SKM-1 (cell line): ENCODE measurements around the gene INF2.

ENCODE experiments used
- DNase-seq: peaks from one replicate; lab custom pipeline; 2025; ENCODE audit not compliant: unreplicated experiment; lab: John Stamatoyannopoulos, UW

Gene INF2

DNA sequence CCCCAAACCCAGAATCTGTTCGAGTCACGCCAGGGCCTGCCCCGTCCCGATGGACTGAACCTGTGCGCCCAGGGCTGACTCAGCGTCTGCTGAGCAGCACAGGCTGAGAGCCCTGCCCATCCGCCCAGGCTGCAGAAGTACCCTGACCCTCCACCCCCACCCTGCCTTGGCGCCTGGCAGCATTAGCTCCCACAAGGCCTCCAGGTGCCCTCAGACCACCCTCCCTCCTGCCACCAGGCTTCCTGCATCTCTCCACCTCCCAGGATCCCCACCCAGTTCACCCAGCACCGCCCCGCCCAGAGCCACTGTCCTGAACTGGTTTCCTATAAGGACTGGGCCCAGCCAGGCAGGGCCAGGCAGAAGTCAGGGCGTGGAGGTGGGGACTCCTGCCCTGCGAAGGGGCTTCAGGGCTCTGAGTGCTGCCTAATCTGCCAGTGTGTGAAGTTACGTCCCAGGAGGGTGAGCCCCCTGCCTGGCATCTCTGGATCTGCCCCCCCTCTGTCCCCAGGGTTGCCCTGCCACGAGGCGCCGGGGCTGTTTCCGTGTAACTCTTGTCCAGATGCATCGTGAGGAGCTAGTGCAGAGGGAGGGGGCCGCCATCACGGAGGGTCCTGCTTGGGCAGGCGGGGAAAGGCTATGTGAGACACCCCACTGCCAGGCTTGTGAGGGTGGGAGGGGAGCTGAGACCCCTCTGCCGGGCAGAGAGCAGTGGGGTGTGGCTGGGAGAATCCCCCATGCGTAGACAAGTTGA, 43.7 kb downstream of the INF2 start:
- DNase-seq, result no peak

DNA sequence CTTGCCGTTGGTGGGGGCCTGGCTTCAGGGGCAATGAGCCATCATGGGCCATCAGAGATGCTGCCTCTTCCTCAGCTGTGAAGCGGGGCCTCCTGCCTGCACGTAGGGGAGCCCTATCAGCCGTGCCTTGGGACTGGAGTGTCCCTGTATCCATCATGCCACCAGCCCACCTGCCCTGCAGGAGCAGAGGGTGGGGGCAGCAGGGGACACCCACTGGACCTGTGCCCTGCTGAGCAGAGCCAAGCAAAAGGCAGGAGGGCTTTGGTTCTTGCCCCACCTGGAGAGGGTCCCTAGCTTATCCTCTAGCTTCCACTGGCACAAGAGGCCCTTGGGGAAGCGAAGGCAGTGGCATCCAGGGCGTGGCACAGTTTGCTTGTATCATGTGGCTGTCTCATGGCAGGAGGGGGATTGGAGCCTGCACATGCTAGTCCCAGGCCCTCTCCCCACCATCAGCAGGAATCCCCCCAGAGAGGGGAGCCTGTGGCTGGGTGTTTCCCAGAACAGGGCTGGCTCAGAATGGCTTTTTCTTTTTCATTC, 44.7 kb downstream of the INF2 start:
- DNase-seq, result no peak

DNA sequence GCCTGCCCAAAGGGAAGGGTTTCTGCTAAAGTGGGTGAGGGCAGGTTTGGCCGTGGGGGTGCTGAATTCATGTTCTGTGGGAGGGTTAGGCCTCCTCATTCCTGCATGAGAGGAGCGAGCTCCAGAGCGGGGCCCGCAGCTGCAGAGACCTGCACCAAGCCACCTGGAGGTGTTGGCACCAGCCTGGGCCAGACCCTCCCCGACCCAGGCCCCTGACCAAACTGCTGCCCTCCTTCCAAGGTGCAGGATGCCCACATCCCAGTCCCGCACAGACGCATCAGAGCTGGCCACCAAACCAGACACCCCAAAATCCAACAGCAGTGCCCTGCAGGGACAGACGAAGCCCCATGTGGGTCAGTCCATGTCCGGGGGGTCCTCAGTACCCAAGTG, 45.2 kb downstream of the INF2 start:
- no peak for DNase-seq

DNA sequence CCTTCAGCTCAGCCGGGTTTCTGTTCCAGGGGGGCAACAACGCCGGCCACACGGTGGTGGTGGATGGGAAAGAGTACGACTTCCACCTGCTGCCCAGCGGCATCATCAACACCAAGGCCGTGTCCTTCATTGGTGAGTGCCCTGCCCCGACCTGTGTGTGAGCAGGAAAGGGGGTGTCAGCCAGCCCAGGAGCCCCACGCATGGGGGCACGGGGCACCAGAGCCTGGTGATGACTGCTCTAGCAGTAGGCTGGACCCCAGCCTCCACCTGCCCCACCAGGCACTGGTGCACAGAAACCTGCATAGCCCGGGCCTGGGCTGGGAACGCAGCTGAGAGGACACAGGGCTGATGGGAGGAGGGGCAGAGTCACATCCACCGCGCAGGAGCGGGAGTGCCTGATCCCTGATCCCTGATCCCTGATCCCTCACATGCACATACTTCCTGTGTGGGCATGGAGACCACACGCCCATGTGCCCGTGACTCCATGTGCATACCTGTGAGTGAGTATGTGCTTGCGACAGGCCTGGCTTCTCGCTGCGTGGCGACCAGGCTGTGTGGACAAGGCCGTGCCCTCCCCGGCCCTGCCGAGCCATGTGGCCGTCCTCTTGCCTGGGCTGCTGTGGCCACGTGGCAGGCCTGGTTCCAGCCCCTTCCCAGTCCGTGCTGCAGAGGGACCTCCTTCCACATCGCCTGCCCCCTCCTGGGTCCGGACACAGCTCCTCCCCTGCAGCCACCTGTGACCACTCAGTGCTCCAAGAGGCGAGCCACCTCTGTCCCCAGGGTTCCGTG, 45.8 kb downstream of the INF2 start:
- DNase-seq, result no peak

DNA sequence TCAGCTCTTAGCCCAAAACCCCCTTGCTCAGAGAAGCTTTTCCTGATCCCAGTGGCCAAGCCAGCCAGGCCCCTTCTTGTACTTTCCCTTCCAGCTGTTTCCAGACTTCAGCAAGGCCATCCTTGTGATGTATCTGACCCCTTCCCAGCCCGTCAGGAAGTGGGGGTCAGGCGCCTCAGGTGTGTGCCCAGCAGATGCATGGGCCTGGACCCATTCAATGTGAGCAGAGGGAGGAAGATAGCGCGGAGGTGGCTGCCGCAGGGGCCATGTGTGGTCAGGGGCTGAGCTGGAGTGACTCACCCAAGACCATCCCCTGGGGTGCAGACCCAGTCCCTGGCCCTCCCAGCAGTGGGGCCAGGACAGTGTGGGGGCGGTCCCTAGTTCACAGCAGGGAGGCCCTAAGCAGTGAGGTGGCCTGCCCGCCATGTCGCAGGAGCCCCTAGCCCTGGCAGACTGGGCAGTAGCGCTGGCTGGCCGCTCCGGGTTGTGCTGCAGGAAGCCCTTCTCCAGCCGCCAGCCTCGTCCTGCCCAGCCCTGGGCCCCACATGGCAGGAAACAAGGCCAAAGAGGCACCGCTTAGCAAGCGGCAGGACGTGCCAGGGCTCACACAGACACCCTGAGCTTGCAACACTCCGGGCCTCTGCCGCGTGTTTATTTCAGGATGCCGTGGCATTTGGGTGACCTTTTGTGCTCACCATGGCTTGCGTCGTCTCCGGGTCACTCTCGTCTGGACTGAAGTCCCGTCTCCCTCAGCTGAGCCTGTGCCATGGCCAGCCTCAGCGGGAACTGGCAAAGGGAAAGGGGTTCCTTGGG, 46.6 kb downstream of the INF2 start:
- DNase-seq, result no peak

DNA sequence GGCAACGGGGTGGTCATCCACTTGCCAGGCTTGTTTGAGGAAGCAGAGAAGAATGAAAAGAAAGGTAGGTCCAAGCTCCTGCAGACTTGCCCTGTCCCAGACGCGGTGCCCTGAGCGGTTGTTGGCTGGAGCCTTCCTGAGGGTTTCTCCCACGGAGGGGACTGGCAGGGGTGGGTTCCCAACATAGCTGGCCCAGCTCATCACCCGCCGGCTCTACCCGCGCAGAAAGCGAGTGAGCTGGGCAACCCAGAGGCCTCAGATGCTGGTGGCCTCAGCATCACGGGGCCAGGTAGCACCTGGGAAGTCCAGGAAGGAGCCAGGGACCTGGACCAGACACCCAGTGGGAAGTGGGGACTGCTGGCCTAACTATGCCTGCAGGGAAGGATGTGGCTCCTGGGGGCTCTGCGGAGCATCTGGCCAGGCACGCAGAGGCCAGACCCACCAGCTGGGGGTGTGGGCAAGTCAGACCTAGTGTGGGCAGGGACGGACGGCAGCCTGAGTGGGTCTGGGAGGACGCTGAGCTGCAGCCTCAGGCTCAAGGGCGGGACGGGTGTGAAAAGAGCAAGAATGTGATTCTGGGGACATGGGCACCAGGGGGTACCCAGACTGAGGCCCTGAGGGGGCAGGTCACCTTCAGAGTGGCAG, 49.1 kb downstream of the INF2 start:
- no peak for DNase-seq

DNA sequence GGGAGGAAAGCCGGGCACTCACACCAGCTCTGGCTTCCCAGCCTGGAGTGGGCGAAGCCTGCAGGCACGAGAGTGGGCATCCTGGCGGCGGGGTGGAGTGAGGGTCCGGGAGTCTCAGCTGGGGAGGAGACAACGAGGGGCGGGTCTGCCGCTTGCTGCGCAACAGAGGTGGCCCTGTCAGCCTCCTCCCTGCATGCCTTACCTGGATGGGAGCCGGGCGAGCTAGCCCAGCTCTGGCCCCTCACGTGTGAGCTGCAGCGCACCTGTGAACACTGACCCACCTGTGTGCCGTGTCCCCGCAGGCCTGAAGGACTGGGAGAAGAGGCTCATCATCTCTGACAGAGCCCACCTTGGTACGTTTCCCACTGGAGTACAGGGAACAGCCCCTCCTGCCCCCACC, 49.6 kb downstream of the INF2 start:
- DNase-seq, result no peak

DNA sequence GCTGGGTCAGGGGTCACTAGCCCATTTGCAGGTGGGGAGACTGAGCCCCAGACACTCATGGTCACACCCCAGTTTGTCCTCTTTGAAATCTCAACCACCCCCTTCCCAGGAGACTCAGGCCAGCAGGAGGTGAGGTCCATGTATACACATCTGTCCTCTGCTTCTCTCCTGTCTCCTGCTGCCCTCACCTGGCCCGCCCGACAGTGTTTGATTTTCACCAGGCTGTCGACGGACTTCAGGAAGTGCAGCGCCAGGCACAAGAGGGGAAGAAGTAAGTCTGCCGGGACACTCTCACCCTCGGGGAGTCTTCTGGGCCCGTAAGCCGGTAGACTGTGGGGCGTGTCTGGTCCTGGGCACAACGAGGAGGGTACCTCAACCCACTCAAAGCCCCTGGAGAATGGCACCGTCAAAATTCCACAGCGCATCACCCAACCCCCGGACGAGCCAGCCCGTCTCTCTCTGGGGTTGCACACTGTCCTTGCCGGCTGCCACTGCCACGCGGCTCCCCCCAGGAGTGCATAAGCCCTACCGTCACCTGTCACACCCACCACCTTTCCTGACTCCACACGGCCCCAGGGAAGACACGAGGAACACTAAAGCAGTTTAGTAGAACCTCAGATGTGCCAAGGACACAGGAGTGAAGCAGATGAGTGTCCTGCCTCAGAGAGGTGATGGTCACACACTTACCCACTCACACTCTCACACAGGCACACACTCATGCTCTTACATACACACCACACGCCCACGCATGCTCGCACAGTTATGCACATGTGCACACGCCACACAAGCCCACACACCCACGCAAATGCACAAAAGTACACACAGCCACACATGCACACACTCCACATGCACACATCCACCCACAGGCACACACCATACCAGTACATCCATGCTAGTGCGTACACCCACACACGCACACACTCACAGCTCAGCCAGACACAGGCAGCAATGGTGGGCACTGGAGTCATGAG, 50.4 kb downstream of the INF2 start:
- no peak for DNase-seq

DNA sequence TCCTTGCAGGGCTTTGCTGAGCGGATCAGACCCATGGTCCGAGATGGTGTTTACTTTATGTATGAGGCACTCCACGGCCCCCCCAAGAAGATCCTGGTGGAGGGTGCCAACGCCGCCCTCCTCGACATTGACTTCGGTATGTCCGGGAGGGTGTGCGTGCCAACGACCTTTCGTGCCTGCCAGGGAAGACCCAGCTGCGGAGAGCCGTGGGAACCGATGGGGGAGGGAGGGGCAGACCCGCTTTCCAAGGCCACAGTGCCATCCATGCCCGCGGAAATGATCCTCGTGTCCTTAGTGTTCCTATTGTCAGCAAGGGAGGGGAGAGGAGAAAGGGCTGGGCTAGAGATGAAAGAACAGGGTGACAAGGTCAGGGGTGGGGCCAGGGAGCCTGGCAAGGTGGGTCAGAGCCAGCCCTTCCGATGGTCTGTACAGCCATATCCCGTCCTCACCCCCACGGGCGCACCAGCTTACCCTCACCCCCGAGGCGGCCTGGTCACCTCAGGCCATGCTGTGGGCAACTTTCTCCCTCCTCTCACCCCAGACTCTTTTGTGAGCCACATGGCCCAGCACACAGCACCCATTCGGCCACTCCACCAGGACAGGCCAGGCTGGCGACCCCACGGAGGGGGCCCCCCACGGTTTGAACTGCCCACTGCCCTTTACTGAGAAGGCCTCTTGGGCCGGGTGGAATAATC, 51.8 kb downstream of the INF2 start:
- no peak for DNase-seq

DNA sequence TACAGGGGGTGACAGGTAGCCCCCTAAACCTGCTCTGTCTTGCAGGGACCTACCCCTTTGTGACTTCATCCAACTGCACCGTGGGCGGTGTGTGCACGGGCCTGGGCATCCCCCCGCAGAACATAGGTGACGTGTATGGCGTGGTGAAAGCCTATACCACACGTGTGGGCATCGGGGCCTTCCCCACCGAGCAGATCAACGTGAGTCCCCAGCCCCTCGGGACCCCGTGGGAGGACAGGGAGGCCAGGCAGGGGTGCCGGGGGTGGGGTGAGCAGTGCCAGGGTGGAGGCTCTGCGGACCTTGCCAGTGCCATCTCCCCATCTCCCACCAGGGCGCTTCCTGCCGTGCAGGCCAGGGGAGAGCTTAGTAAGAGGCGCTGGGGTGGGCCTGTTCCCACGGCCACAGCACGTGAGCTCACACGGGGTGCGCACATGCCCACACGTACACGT, 52.4 kb downstream of the INF2 start:
- DNase-seq, result no peak

DNA sequence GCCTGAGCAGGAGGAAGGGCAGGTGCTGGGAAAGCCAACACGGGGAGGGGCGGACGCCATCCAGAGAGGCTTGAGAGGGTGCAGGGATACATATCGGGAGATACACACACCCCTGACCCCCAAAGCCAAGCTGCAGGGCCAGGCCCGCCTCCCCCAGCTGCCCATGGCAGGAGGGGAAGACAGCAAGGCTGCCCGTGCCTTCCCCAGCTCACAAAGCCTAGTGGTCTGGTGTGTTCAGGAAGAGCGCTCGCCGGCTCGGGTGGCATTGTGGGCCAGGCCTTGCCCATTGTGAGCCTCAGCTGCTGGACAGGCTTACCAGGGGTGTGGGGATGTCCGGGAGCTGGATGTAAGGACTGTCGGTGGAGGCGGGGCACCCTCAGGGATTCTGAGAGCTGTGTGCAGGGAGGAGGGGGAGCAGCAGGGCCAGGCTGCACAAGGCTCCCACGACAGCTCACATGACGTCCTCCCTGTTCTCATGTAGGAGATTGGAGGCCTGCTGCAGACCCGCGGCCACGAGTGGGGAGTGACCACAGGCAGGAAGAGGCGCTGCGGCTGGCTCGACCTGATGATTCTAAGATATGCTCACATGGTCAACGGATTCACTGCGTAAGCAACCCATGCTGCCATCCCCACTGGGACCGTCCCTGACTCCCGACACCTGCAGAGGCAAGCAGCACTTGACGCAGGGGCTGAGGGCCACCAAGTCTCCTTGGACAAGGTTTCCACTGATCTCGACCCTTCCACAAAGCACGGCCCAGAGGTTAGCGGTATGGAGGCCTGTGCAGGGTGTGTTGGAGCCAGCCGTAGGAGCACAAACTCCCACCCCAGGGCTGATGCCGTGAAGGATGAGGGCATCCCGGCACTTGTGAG, 53.4 kb downstream of the INF2 start:
- no peak for DNase-seq

DNA sequence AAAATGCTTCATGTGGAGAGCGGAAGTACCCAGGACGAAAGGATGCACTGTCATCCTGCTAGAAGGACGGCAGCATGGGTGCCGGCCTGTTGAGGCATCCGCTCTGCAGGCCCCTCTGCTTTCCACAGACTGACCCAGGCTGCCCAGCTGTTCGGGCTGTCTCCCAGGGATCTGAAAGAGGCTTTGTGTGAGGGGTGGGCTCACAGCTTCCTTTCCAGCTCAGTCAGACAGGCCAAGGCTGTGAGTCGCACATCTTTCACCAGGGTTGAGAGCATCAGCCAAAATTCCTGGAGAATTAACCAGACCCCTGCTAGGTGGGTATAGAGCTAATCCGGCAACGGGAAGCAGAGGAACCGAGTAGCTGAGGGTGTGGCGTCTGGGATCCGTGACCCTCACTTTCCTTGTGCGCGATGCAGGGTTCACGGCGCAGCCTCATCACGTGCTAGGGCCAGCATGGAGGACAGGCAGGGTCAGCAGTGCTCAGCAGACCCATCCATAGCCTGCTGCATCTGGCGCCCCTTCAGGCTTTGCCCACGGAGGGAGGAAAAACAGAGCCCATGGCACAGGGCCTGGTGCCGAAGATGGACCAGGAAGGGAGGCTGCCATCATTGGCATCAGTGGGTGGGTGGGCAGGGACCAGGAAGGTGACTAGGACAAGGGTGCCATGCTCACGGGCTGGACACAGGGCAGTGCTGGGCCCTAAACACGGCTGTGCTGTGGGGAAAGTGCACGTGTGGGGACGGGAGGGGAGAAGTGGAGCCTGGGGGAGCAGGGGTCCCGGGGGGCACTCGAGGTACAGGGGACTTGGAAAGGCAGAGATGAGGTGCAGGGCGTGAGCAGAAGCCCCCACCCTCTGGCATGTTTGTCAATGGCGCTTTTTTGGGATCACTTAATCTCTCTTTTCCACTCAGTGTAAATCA, 54.3 kb downstream of the INF2 start:
- no peak for DNase-seq

DNA sequence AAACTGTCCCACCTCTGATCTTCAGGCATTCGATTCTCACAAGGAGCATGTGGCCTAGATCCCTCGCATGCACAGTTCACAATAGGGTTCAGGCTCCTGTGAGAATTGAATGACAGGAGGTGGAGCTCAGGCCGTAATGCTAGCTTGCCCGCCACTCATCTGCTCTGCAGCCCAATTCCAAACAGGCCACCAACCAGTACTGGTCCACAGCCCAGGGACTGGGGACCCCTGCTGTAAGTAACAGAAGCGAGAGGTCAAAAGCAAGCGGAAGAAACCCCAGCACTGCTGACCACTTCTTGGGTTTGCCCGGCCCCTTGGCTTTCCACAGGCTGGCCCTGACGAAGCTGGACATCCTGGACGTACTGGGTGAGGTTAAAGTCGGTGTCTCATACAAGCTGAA, 55.1 kb downstream of the INF2 start:
- no peak for DNase-seq

DNA sequence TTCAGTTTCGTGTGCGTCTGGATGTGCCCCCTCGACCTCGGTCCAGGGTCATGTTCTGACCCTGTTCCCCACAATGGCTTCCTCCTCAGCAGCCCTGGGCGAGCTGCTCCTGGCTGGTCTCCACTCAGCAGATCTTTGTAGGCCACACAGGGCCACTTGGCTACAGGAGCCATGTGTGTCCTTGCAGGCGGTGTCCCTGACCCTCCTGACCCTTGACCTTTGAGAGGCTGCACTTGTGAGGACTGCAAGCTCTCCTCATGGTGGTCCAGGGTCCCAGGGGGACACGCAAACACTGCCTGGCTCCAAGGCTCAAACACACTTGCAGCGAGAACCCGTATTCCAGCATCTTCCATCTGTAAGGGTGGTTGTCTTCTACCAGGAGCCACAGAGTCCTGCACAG, 56.0 kb downstream of the INF2 start:
- no peak for DNase-seq

DNA sequence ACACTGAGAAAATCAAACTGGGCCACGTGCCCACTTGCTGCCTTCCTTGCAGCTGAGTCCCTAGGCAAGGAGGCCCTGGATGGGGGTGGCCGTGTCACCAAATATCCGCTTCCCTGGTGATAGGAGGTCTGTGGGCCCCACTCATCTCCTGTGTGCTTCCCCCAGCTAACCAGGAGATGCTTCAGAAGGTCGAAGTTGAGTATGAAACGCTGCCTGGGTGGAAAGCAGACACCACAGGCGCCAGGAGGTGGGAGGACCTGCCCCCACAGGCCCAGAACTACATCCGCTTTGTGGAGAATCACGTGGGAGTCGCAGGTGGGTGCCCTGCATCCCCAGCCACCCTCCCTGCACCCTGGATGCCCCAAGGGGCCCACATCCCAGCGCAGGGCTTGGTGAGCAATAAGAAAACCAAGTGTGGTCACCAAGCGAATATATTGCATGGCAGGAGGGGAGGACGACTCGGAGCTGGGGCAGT, 56.7 kb downstream of the INF2 start:
- no peak for DNase-seq

DNA sequence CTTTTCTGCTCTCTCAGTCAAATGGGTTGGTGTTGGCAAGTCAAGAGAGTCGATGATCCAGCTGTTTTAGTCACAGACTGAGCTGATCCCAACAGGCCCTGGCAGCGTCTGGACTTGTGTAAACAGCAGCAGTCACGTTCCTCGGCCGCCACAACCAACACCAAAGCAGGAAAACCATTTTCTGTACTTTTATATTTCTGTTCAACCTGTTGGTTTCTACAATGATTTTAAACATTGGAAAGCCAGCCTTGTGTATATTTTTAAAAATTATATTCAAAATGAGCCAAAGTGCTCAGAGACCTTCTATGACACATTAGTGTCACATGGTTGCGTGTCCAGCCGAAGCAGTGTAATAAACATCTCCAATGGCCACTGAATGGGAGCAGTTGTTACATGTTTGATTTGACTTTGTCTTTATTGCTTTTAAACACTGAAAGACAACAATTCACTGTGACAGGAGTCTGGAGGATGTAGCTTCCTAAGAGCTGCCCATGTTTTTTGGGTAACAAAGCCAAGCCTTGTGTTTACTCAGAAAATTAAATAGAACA, 57.6 kb downstream of the INF2 start:
- DNase-seq, result no peak

DNA sequence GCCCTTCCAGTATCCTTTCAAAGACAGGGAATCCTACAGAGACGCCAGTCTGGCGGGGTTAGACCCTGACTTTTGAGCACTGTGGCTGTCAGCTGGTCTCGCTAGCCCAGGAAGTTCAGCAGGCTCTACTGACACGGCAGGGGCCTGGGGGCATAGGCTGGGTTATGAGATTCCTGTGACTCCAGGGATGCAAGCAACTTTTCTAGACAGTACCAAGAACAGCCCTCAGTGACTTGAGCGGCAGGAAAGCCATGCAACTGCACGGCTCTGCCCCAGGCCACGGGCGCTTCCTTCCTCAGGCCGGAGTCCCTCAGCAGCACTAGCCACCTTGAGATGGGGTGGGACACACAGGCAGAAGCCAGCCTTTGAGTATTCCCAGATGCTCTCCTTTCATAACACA, 58.5 kb downstream of the INF2 start:
- DNase-seq, result no peak
